ENCODE results near the gene PAN2.
"Not testable (repeated sequence)": the region's sequence is repeated elsewhere in the genome, so short reads cannot be mapped to it uniquely, and the experiment has no call there.

Gene PAN2

GRCh38 chr12:56338308-56339157, 4.7 kb upstream of the PAN2 start, which contains the start of gene IL23A:
IL23A (plus strand) TSS chr12:56338884; CDS start chr12:56339045, 161 bp downstream.
- no peak within 1 kb of the TSS for H3K4me3 ChIP-seq (ENCODE audit: low read depth, low read length)
- TF ChIP-seq CTCF (IDR thresholded peaks at IDR 0.05; ENCODE audit: low read depth, low read length), result no peak

GRCh38 chr12:56337753-56338251, 4.0 kb upstream of the PAN2 start:
- H3K4me3 ChIP-seq (ENCODE audit: low read depth, low read length), result no peak overlapping the region
- no peak for TF ChIP-seq CTCF (IDR thresholded peaks at IDR 0.05; ENCODE audit: low read depth, low read length)

- TF ChIP-seq CTCF (IDR thresholded peaks at IDR 0.05; ENCODE audit: low read depth, low read length), result no peak
- no peak overlapping the region for H3K4me3 ChIP-seq (ENCODE audit: low read depth, low read length)
Observed at GRCh38 chr12:56336361-56337167, 2.8 kb upstream of the PAN2 start.

GRCh38 chr12:56335527-56335926, 1.7 kb upstream of the PAN2 start:
- not testable (repeated sequence) for H3K4me3 ChIP-seq (ENCODE audit: low read depth, low read length)

- peak overlapping the region; percentile 61 for H3K4me3 ChIP-seq (ENCODE audit: low read depth, low read length)
- TF ChIP-seq CTCF (IDR thresholded peaks at IDR 0.05; ENCODE audit: low read depth, low read length), result no peak
Observed at GRCh38 chr12:56334490-56334793, 642 bp upstream of the PAN2 start.

- TF ChIP-seq CTCF (IDR thresholded peaks at IDR 0.05; ENCODE audit: low read depth, low read length), result no peak
Observed at GRCh38 chr12:56333197-56333678, 562 bp downstream of the PAN2 start.

GRCh38 chr12:56332512-56333196, 1.1 kb downstream of the PAN2 start:
- TF ChIP-seq CTCF (IDR thresholded peaks at IDR 0.05; ENCODE audit: low read depth, low read length), result no peak
- H3K4me3 ChIP-seq (ENCODE audit: low read depth, low read length), result peak overlapping the region; percentile 61

More at GRCh38 chr12:56333197-56333678, 562 bp downstream of the PAN2 start:
- peak overlapping the region; percentile 61 for H3K4me3 ChIP-seq (ENCODE audit: low read depth, low read length)
